Keratinocyte (primary cell): ENCODE data around the gene MRPS18C. TPM values are rescaled to one million over a fixed set of nuclear protein-coding genes. Genes with fewer than 3 reads are reported as not detected.

Experiments
- DNase-seq: peaks from one replicate; pipeline ENCODE4 v3.0.0-alpha.2; 2011; ENCODE audit warnings: low read depth, missing footprints, low spot score
- FAIRE-seq: peaks from 2 replicates; lab custom pipeline; 2011; peaks lifted over from hg19 to GRCh38; lab: Jason Lieb, UNC
- H2AFZ ChIP-seq: 2 replicates; pipeline ENCODE4 v1.6.0; 2012; ENCODE audit warnings: low read length, control low read depth, inconsistent platforms; ENCODE audit not compliant: control insufficient read depth
- H3K27ac ChIP-seq: 2 replicates; pipeline ENCODE4 v1.5.1; 2011; ENCODE audit warnings: low read length; ENCODE audit not compliant: control insufficient read depth, insufficient read depth
- H3K27me3 ChIP-seq: 3 replicates; pipeline ENCODE4 v1.6.0; 2011; ENCODE audit warnings: low read length; ENCODE audit not compliant: control insufficient read depth, insufficient read depth; ENCODE audit errors: extremely low read depth
- H3K36me3 ChIP-seq, 2 experiments: 2 replicates in 1 of 2; 3 replicates in 1 of 2; pipeline ENCODE4 v1.5.1; 2011; ENCODE audit warnings: low read length in 2 of 2, mild to moderate bottlenecking in 1 of 2; ENCODE audit not compliant: control insufficient read depth in 2 of 2, insufficient read depth in 2 of 2; ENCODE audit errors: extremely low read depth in 1 of 2
- H3K4me1 ChIP-seq: 3 replicates; pipeline ENCODE4 v1.5.1; 2011; ENCODE audit warnings: low read length; ENCODE audit not compliant: control insufficient read depth, insufficient read depth; ENCODE audit errors: extremely low read depth
- H3K4me2 ChIP-seq: 3 replicates; pipeline ENCODE4 v1.6.0; 2011; ENCODE audit warnings: low read depth, low read length; ENCODE audit not compliant: control insufficient read depth, insufficient read depth; ENCODE audit errors: extremely low read depth
- H3K4me3 ChIP-seq, 3 experiments: fragments of 200-600 bp in 1 of 3; sonication (generic) in 1 of 3; 2 replicates in 2 of 3; 3 replicates in 1 of 3; pipeline ENCODE4 v1.5.1; 2011 to 2016; ENCODE audit warnings: low read length in 3 of 3, mild to moderate bottlenecking in 3 of 3, control low read depth in 2 of 3, inconsistent platforms in 1 of 3, low read depth in 1 of 3, mixed read lengths in 1 of 3, mixed run types in 1 of 3, moderate library complexity in 1 of 3; ENCODE audit not compliant: control insufficient read depth in 2 of 3, insufficient read depth in 2 of 3; ENCODE audit errors: extremely low read depth in 1 of 3
- H3K79me2 ChIP-seq: 2 replicates; pipeline ENCODE4 v1.6.0; 2012; ENCODE audit warnings: low read length; ENCODE audit not compliant: control insufficient read depth, insufficient read depth
- H3K9ac ChIP-seq: 3 replicates; pipeline ENCODE4 v1.6.0; 2011; ENCODE audit warnings: low read length; ENCODE audit not compliant: control insufficient read depth, insufficient read depth; ENCODE audit errors: extremely low read depth
- H3K9me1 ChIP-seq: 3 replicates; pipeline ENCODE4 v1.6.0; 2011; ENCODE audit warnings: low read length; ENCODE audit not compliant: control insufficient read depth, insufficient read depth; ENCODE audit errors: extremely low read depth
- H3K9me3 ChIP-seq: 2 replicates; pipeline ENCODE4 v1.5.1; 2012; ENCODE audit warnings: low read depth, low read length; ENCODE audit not compliant: control insufficient read depth
- H4K20me1 ChIP-seq: 3 replicates; pipeline ENCODE4 v1.6.0; 2011; ENCODE audit warnings: low read length; ENCODE audit not compliant: control insufficient read depth, insufficient read depth; ENCODE audit errors: extremely low read depth
- EZH2 ChIP-seq: IDR thresholded peaks from one replicate; pipeline ENCODE4 v1.6.1; 2012; ENCODE audit warnings: inconsistent platforms, mild to moderate bottlenecking, low read length, moderate library complexity
- dilution Hi-C: fragments of 300-500 bp; cut with MboI; formaldehyde crosslinking; loops from one replicate; pipeline ENCODE4 v1.7.0; 2020; ENCODE audit warnings: low sequenced_read_pairs; ENCODE audit not compliant: extremely low pct_ligation_motif_present
- polyA plus RNA-seq, 5 experiments: library from polyadenylated mRNA; depleted of rRNA in 3 of 5; stranded (reverse) in 3 of 5; stranded (forward) in 1 of 5; unstranded in 1 of 5; fragments of >200 nt; gene quantifications; 1 replicate in 1 of 5; 2 replicates in 3 of 5; 3 replicates in 1 of 5; pipeline versions ENCODE4 v1.2.1 to v1.2.3, GENCODE V29; 2011 to 2012; ENCODE audit warnings: missing spikeins in 2 of 5, low read depth in 1 of 5, low replicate concordance in 1 of 5
- TF ChIP-seq, protein P1 (sequence below), 3 experiments: IDR thresholded peaks in 1 of 3; conservative IDR thresholded peaks in 1 of 3; optimal IDR thresholded peaks in 1 of 3; 2 replicates in 2 of 3; 3 replicates in 1 of 3; pipeline versions ENCODE3 to v1.5.1; 2011; ENCODE audit warnings: low read length in 3 of 3, mild to moderate bottlenecking in 3 of 3, moderate library complexity in 2 of 3, control low read depth in 1 of 3, inconsistent platforms in 1 of 3; ENCODE audit not compliant: insufficient read depth in 2 of 3; ENCODE audit errors: extremely low read depth in 1 of 3

MRPS18C gene
- polyA plus RNA-seq, 1 donor (not counting 4 experiments of a cell fraction or from before 2014, with no cell fraction given): 55.4 TPM

DNA sequence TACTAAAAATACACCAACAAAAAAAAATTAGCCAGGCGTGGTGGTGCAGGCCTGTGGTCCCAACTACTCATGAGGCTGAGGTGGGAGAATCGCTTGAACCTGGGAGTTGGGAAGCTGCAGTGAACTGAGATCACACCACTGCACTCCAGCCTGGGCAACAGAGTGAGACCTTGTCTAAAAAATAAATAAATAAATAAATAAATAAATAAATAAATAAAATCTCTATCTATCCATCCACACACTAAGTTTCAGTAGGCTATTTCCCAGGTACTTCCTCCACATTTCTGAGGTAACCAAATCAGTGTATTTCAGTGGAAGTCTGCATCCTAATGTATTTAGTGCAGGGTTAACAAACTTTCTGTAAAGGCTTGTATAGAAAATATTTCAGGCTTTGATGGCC is 18.1 kb downstream of the MRPS18C start:
- Histone ChIP-seq H3K9me1 (no peaks in the 10 kb centered on the region), H3K36me3 (peaks cover 0 to 4% of the 10 kb centered on the region in 2 experiments), H3K9ac (no peak overlapping the region), H4K20me1 (no peaks in the 10 kb centered on the region), H3K27me3 (no peaks in the 10 kb centered on the region), H3K4me2 (no peak overlapping the region), H2AFZ (no peak overlapping the region), H3K4me1 (no peaks in the 10 kb centered on the region), H3K79me2 (no peaks in the 10 kb centered on the region), H3K27ac (no peak overlapping the region), H3K4me3 (no peak overlapping the region), H3K9me3 (no peaks in the 10 kb centered on the region)
- DNase-seq (no peak), FAIRE-seq (no peak)
- dilution Hi-C loops: no loop called here
- TF ChIP-seq EZH2: no peak
- TF ChIP-seq, protein P1, sequence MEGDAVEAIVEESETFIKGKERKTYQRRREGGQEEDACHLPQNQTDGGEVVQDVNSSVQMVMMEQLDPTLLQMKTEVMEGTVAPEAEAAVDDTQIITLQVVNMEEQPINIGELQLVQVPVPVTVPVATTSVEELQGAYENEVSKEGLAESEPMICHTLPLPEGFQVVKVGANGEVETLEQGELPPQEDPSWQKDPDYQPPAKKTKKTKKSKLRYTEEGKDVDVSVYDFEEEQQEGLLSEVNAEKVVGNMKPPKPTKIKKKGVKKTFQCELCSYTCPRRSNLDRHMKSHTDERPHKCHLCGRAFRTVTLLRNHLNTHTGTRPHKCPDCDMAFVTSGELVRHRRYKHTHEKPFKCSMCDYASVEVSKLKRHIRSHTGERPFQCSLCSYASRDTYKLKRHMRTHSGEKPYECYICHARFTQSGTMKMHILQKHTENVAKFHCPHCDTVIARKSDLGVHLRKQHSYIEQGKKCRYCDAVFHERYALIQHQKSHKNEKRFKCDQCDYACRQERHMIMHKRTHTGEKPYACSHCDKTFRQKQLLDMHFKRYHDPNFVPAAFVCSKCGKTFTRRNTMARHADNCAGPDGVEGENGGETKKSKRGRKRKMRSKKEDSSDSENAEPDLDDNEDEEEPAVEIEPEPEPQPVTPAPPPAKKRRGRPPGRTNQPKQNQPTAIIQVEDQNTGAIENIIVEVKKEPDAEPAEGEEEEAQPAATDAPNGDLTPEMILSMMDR (optimal IDR thresholded peaks at IDR 0.05 in 1 of 3, IDR thresholded peaks at IDR 0.05 in 1 of 3, conservative IDR thresholded peaks at IDR 0.05 in 1 of 3; ENCODE audit: extremely low read depth in 1 of 3, insufficient read depth in 2 of 3, low read length in 3 of 3): no peak

DNA sequence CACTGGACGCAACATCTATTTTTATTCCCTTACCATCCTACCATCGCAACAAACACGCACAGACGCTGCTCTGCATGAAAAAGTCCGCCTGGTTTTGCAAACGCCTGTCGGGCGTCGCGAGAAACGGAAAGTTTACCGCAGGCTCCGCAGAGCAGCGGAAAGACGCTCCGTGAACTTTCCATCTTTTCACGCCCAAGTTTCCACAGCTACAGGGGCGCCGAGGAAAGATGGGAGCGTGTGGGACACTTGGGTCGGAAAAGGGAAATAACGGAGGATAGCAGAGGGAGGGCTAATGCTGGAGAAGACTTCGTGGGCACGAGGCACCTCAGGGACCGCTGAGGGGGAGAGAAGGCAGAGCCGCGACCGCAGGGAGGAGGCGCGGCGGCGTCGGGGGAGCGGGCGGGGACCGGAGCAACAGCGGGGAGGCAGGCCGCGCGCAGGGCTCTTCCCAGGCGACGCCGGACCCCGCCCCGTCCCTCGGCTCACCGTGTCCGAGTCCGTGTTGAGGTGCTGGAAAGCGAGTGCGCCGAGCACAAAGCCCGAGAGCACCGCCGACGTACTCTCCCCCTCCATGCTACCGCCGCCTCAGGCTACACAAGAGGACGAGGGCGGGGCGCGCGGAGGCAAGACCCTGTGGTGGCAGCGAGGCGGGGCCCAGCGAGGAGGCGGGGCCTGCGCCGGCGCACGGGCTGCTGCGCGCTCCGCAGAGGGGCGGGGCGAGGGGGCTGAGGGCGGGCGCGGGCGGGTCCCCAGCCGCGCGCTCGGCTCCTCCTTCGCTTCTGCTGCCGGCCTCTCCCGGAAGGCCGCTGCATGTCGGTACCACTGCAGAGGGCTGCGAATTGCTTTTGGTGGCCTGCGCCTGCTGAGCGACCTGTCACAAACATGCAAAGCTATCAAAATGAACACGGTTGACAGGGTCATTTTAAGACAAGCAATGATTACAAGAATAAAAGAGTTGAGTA is 28.9 kb downstream of the MRPS18C start, which contains the start of gene ABRAXAS1:
Gene ABRAXAS1 (minus strand): TSS at position 601 of the 962 bp plus-strand sequence. CDS start 28 bp downstream, at position 573.
- peak within 1 kb of the TSS; percentile 98 for H3K4me2 ChIP-seq
- FAIRE-seq (no peak), DNase-seq (peak; percentile 58)
- peak within 1 kb of the TSS; percentile 100 for H2AFZ ChIP-seq
- peaks cover 18% of the 10 kb centered on the region for H3K4me1 ChIP-seq
- no peaks in the 10 kb centered on the region for H3K36me3 ChIP-seq
- no peaks in the 10 kb centered on the region for H3K9me1 ChIP-seq
- H3K9ac ChIP-seq: peak within 1 kb of the TSS; percentile 84
- no peaks in the 10 kb centered on the region for H4K20me1 ChIP-seq
- H3K27ac ChIP-seq: peak within 1 kb of the TSS; percentile 66
- H3K79me2 ChIP-seq: no peaks in the 10 kb centered on the region
- no peaks in the 10 kb centered on the region for H3K27me3 ChIP-seq
- peak within 1 kb of the TSS; percentile 63 to 93 (median 92) for H3K4me3 ChIP-seq
- H3K9me3 ChIP-seq: no peaks in the 10 kb centered on the region
- TF ChIP-seq, protein P1 (optimal IDR thresholded peaks at IDR 0.05 in 1 of 3, IDR thresholded peaks at IDR 0.05 in 1 of 3, conservative IDR thresholded peaks at IDR 0.05 in 1 of 3; ENCODE audit: extremely low read depth in 1 of 3, insufficient read depth in 2 of 3, low read length in 3 of 3): no peak
- no peak for TF ChIP-seq EZH2
- dilution Hi-C loops: no loop called here
